CD14-positive monocyte (primary cell): ENCODE measurements around the gene ARHGAP40. TPM values are rescaled to one million over a fixed set of nuclear protein-coding genes. Genes with fewer than 3 reads are reported as not detected.

Experiments used
- DNase-seq, 3 donors: peaks; one replicate each; pipeline ENCODE4 v3.0.0-alpha.2; 2011 to 2022
- H2AFZ ChIP-seq: 2 replicates; pipeline ENCODE4 v1.6.0; 2012; ENCODE audit warnings: mild to moderate bottlenecking, low read depth, low read length, inconsistent platforms; ENCODE audit not compliant: insufficient read depth, poor library complexity, severe bottlenecking
- H3K27ac ChIP-seq, 2 donors: 1 replicate in 1 of 2; 2 replicates in 1 of 2; pipeline ENCODE4 v1.5.1; 2012 to 2013; ENCODE audit warnings: low read length in 2 of 2, control low read depth in 1 of 2, inconsistent platforms in 1 of 2, low read depth in 1 of 2, mild to moderate bottlenecking in 1 of 2
- H3K27me3 ChIP-seq, 2 donors: one replicate each; pipeline versions ENCODE4 v1.6.0 to v1.6.1; 2011 to 2013; ENCODE audit warnings: low read length in 2 of 2; ENCODE audit not compliant: control insufficient read depth in 2 of 2, insufficient read depth in 2 of 2
- H3K36me3 ChIP-seq, 2 donors: replicated peaks in 1 of 2; 1 replicate in 1 of 2; 2 replicates in 1 of 2; pipeline versions ENCODE4 v1.5.1 to v1.6.1; 2012 to 2013; ENCODE audit warnings: low read length in 2 of 2, control low read depth in 1 of 2, inconsistent platforms in 1 of 2, mild to moderate bottlenecking in 1 of 2; ENCODE audit not compliant: insufficient read depth in 2 of 2, control insufficient read depth in 1 of 2
- H3K4me1 ChIP-seq, 2 donors: 1 replicate in 1 of 2; 2 replicates in 1 of 2; pipeline versions ENCODE4 v1.5.1 to v1.6.1; 2012 to 2013; ENCODE audit warnings: low read length in 2 of 2, control low read depth in 1 of 2, inconsistent platforms in 1 of 2, mild to moderate bottlenecking in 1 of 2, moderate library complexity in 1 of 2; ENCODE audit not compliant: insufficient read depth in 2 of 2, control insufficient read depth in 1 of 2
- H3K4me2 ChIP-seq: replicated peaks from 2 replicates; pipeline ENCODE3; 2012; ENCODE audit warnings: low read length, moderate library complexity, mild to moderate bottlenecking; ENCODE audit not compliant: poor library complexity, severe bottlenecking; ENCODE audit errors: extremely low read depth
- H3K4me3 ChIP-seq, 3 experiments: fragments of 200-600 bp in 1 of 3; sonication (generic) in 1 of 3; replicated peaks in 1 of 3; 1 replicate in 2 of 3; 2 replicates in 1 of 3; pipeline ENCODE4 v1.5.1; 2011 to 2013; ENCODE audit warnings: low read length in 3 of 3, mild to moderate bottlenecking in 3 of 3, control low read depth in 2 of 3, low read depth in 2 of 3, inconsistent platforms in 1 of 3, moderate library complexity in 1 of 3
- H3K79me2 ChIP-seq: 2 replicates; pipeline ENCODE4 v1.6.0; 2012; ENCODE audit warnings: mild to moderate bottlenecking, control low read depth, inconsistent platforms, low read length, moderate library complexity; ENCODE audit not compliant: insufficient read depth
- H3K9ac ChIP-seq: 2 replicates; pipeline ENCODE4 v1.6.0; 2017; ENCODE audit warnings: low read length, mild to moderate bottlenecking; ENCODE audit not compliant: insufficient read depth, poor library complexity, severe bottlenecking
- H3K9me3 ChIP-seq, 2 donors: replicated peaks in 1 of 2; 1 replicate in 1 of 2; 2 replicates in 1 of 2; pipeline versions ENCODE4 v1.5.1 to v1.6.1; 2012 to 2013; ENCODE audit warnings: low read length in 2 of 2, control low read depth in 1 of 2; ENCODE audit not compliant: control insufficient read depth in 1 of 2, insufficient read depth in 1 of 2
- H4K20me1 ChIP-seq: 2 replicates; pipeline ENCODE4 v1.6.0; 2012; ENCODE audit warnings: mild to moderate bottlenecking, low read length, control low read depth, moderate library complexity; ENCODE audit not compliant: insufficient read depth
- H3K27ac Mint-ChIP-seq, 7 donors: one replicate each; pipeline ENCODE4 v1.8.0; 2020; ENCODE audit warnings: mild to moderate bottlenecking in 7 of 7, mixed read lengths in 7 of 7, moderate library complexity in 6 of 7, inconsistent platforms in 2 of 7
- H3K27me3 Mint-ChIP-seq, 3 donors: one replicate each; pipeline ENCODE4 v1.8.0; 2021 to 2022; ENCODE audit warnings: low read depth in 3 of 3, mild to moderate bottlenecking in 3 of 3, mixed read lengths in 3 of 3, moderate library complexity in 3 of 3, inconsistent platforms in 1 of 3
- H3K36me3 Mint-ChIP-seq, 2 donors: one replicate each; pipeline ENCODE4 v1.8.0; 2020; ENCODE audit warnings: mixed read lengths in 2 of 2, inconsistent platforms in 1 of 2, mild to moderate bottlenecking in 1 of 2
- H3K4me1 Mint-ChIP-seq: one replicate; pipeline ENCODE4 v1.8.0; 2020; ENCODE audit warnings: mild to moderate bottlenecking, mixed read lengths
- H3K4me3 Mint-ChIP-seq, 2 donors: one replicate each; pipeline ENCODE4 v1.8.0; 2020; ENCODE audit warnings: mild to moderate bottlenecking in 2 of 2, mixed read lengths in 2 of 2, moderate library complexity in 1 of 2
- H3K9me3 Mint-ChIP-seq, 7 donors: one replicate each; pipeline ENCODE4 v1.8.0; 2020 to 2022; ENCODE audit warnings: mixed read lengths in 7 of 7, mild to moderate bottlenecking in 6 of 7, moderate library complexity in 6 of 7, inconsistent platforms in 2 of 7
- CTCF ChIP-seq: fragments of 200-600 bp; IDR thresholded peaks from one replicate; pipeline ENCODE4 v1.8.0; 2022; ENCODE audit warnings: antibody characterized with exemption, mild to moderate bottlenecking
- WGBS: methylation state at CpG from one replicate; pipeline ENCODE4 v1.1.5; 2013; ENCODE audit warnings: missing lambda C conversion rate; ENCODE audit not compliant: insufficient coverage; 5-methylcytosine and 5-hydroxymethylcytosine counted together
- intact Hi-C, 2 donors: fragments of 100-400 bp; cut with micrococcal nuclease; formaldehyde crosslinking; loops; one replicate each; pipeline versions ENCODE4 v1.15.0 to v1.15.1; 2023
- polyA plus RNA-seq, 3 donors: library from polyadenylated mRNA; depleted of rRNA in 1 of 3; unstranded in 2 of 3; stranded (reverse) in 1 of 3; fragments of 300-500 nt in 2 of 3; fragments of >200 nt in 1 of 3; fragmentation: Illumina TruSeq in 2 of 3; gene quantifications; 1 replicate in 2 of 3; 2 replicates in 1 of 3; pipeline ENCODE4 v1.2.3, GENCODE V29; 2012 to 2021

The ARHGAP40 gene
- polyA plus RNA-seq, 3 donors = not detected

- Mint-ChIP-seq H3K36me3 (peaks cover 84 to 88% of the 10 kb centered on the region in 2 donors), H3K27ac (no peak overlapping the region), H3K9me3 (no peaks in the 10 kb centered on the region), H3K4me1 (peaks cover 2% of the 10 kb centered on the region), H3K4me3 (no peak overlapping the region), H3K27me3 (no peaks in the 10 kb centered on the region)
- peaks cover 90 to 100% of the 10 kb centered on the region in 2 donors for H3K36me3 ChIP-seq
- H3K27ac ChIP-seq = no peak overlapping the region
- intact Hi-C loops = no loop called here
- no peaks in the 10 kb centered on the region for H3K9me3 ChIP-seq
- H2AFZ ChIP-seq = no peak overlapping the region
- no peaks in the 10 kb centered on the region for H3K27me3 ChIP-seq
- H3K79me2 ChIP-seq = no peaks in the 10 kb centered on the region
- H3K4me2 ChIP-seq = no peak overlapping the region
- WGBS = 100% methylated on average over 1 of the region's 6 CpGs
- no peak overlapping the region for H3K4me3 ChIP-seq
- no peak for TF ChIP-seq CTCF
- H3K4me1 ChIP-seq = no peaks in the 10 kb centered on the region
- no peak for DNase-seq
- H3K9ac ChIP-seq = no peak overlapping the region
- no peaks in the 10 kb centered on the region for H4K20me1 ChIP-seq
These were observed 37.7 kb upstream of the ARHGAP40 start for GRCh38 chr20:38563802-38564431.

- H3K36me3 Mint-ChIP-seq = peaks cover 82 to 87% of the 10 kb centered on the region in 2 donors
- Histone ChIP-seq H2AFZ (no peak overlapping the region), H3K79me2 (no peaks in the 10 kb centered on the region), H3K9me3 (no peaks in the 10 kb centered on the region), H3K4me1 (no peaks in the 10 kb centered on the region), H4K20me1 (peaks cover 7% of the 10 kb centered on the region), H3K9ac (no peak overlapping the region), H3K4me2 (no peak overlapping the region), H3K27me3 (no peaks in the 10 kb centered on the region), H3K36me3 (peaks cover 88 to 100% of the 10 kb centered on the region in 2 donors), H3K27ac (no peak overlapping the region), H3K4me3 (no peak overlapping the region)
- no peaks in the 10 kb centered on the region for H3K27me3 Mint-ChIP-seq
- 100% methylated on average over 1 of the region's 1 CpG for WGBS
- H3K9me3 Mint-ChIP-seq = no peaks in the 10 kb centered on the region
- peaks cover 2% of the 10 kb centered on the region for H3K4me1 Mint-ChIP-seq
- H3K4me3 Mint-ChIP-seq = no peak overlapping the region
- peak overlapping the region in 2 of 7 donors; percentile 16 to 26 for H3K27ac Mint-ChIP-seq
- intact Hi-C loops = no loop called here
- DNase-seq = no peak
- TF ChIP-seq CTCF = no peak
These were observed 36.9 kb upstream of the ARHGAP40 start for GRCh38 chr20:38564680-38565079.
